ENCODE data around the gene NOL6.

GRCh38 chr9:33455945-33456344 is 17.8 kb downstream of the NOL6 start:
- TF ChIP-seq SPI1 (IDR thresholded peaks at IDR 0.05; ENCODE audit: low read depth, low read length) (no peak), POLR2A (IDR thresholded peaks at IDR 0.05; ENCODE audit: low read depth, low read length) (no peak), TAF1 (IDR thresholded peaks at IDR 0.05; ENCODE audit: low read depth, low read length) (no peak), POLR2AphosphoS5 (IDR thresholded peaks at IDR 0.05; ENCODE audit: low read depth, low read length) (no peak), POU2F2 (IDR thresholded peaks at IDR 0.05; ENCODE audit: low read depth, low read length) (no peak)
